Stimulated activated CD8-positive, alpha-beta memory T cell treated with anti-CD3 and anti-CD28 coated beads, Interleukin-15, amount 100 ng/mL, for 4 hours (primary cell): ENCODE data around the gene CDKN2A.
A peak's percentile ranks its signal among the peaks of the same experiment; 100 is the strongest.

ENCODE experiments used
- DNase-seq, 2 donors: peaks; one replicate each; pipeline ENCODE4 v3.0.0-alpha.2; 2020; ENCODE audit warnings: low read depth in 2 of 2

The CDKN2A gene

GRCh38 chr9:22005702-22006606, 11.8 kb upstream of the CDKN2A start:
- DNase-seq, result no peak

DNA sequence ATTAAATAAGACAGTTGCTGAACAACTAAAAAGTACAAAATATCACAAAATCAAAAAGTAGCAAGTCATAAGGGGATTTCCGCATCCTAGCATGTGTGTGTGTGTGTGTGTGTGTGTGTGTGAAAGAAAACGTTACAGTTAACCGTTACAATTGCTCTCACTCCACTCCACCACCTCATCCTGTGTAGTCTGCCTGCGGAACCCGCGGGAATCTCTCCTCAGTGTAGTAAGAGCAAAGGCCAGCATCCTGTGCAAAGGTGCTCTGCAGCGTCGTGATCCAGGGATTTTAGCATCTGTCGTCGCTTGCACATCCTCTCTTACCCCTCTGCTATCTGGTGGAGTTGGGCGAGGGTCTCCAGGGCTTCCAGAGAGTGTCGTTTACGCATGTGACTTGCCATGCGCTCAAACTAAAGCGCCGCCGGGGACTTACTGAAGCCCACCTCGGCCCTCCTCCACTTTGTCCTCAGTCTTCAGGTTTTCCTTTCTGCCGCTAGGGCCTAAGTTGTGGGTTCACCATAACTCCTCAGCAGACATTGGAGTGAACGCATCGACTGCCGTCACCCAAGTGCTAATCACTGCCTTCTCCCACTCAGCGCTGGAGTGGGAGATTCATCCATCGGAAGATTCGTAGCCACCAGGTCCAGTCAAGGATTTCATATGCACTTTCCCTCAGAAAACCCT, 11.0 kb upstream of the CDKN2A start:
- no peak for DNase-seq

GRCh38 chr9:22002038-22002437, 7.8 kb upstream of the CDKN2A start:
- DNase-seq, result no peak

GRCh38 chr9:21998026-21998425, 3.8 kb upstream of the CDKN2A start:
- DNase-seq, result no peak

GRCh38 chr9:21997480-21997879, 3.3 kb upstream of the CDKN2A start:
- DNase-seq, result no peak

GRCh38 chr9:21996858-21997257, 2.7 kb upstream of the CDKN2A start:
- DNase-seq, result no peak

- DNase-seq, result no peak
Observed at GRCh38 chr9:21996438-21996837, 2.2 kb upstream of the CDKN2A start.

- no peak for DNase-seq
Observed at GRCh38 chr9:21995666-21996398, 1.6 kb upstream of the CDKN2A start.

DNA sequence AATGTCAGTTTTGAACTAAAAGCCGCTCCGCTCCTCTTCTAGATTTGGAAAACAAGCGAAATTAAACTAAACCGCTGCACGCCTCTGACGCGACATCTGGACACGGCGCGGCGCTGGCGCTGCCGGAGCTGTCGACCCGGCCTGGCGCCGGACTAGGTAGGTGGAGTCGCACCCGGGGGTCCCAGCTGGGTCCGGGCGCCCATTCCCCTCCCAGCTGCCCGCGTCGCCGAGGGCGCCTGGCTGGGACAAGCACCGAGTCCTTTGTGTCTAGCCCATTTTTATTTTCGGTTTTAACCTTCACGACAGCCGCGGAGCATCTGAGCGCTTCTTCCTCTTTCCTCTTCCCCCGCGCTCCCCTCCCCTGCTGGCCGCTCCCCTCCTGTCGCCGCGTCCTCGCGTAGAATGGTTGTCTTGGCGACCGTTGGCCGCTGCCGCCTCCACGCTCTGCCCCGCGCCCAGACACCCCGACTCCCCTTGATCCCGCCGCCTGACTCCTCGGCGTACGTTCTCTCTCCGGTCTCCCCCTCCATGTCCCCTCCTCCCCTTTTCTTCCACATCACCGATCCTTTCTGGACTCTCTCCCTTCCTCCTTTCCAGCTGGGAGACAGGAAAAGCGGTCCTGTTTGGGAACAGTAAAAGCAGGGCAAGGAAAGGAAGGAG, 944 bp upstream of the CDKN2A start:
- DNase-seq, result peak; percentile 51 to 56

DNA sequence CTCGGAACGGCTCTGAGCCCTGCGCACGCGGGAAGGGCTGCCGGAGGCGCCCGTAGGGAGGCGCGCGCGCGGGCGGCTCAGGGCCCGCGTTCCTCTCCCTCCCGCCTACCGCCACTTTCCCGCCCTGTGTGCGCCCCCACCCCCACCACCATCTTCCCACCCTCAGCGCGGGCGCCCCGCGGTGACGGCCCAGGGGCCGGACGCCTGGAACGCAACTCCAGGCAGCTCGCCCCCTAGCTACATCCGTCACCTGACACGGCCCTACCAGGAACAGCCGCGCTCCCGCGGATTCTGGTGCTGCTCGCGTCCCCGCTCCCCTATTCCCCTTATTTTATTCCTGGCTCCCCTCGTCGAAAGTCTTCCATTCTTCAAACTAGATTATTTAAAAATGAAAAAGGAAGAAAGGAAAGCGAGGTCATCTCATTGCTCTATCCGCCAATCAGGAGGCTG, 389 bp upstream of the CDKN2A start, which contains the start of gene CDKN2B-AS1:
TSS of gene CDKN2B-AS1 (plus strand) at position 236 of the 450 bp plus-strand sequence.
- DNase-seq, result no peak

- DNase-seq, result no peak
Observed at GRCh38 chr9:21993007-21993406, 1.2 kb downstream of the CDKN2A start.

- no peak for DNase-seq
Observed at GRCh38 chr9:21991072-21991959, 2.9 kb downstream of the CDKN2A start.

- no peak for DNase-seq
Observed at GRCh38 chr9:21989440-21990189, 4.6 kb downstream of the CDKN2A start.

- DNase-seq, result no peak
Observed at GRCh38 chr9:21988056-21988990, 5.9 kb downstream of the CDKN2A start.

DNA sequence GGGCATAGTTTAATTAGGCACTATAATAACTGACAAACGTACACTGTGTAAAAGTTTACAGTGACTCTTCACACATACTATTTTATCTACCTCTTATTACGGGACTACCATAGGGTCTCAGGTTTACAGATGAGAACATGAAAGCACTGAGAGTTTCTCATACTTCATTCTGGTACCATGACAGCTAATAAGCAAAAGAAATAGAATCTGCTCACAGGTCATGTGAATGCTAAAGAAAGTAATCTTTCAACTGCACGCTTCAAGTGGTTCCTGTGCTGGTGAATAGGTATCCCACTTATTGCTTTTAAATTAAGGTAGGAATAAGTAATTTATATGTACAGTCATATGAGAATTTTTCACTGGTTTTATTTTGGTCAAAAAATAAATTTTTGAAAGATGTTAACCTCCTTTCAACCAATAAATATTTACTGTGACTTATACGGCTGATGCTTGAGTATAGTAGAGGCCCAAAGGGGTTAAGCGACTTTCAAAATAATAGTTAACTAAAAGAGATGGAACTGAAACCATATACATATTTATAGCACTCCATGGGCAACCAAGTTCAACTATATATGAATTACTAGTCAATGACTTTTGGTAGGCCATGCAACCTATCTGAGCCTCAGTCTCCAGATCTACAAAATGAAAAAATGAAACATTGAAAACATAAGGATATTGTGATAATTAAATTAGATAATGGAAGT, 8.1 kb downstream of the CDKN2A start:
- DNase-seq, result no peak

DNA sequence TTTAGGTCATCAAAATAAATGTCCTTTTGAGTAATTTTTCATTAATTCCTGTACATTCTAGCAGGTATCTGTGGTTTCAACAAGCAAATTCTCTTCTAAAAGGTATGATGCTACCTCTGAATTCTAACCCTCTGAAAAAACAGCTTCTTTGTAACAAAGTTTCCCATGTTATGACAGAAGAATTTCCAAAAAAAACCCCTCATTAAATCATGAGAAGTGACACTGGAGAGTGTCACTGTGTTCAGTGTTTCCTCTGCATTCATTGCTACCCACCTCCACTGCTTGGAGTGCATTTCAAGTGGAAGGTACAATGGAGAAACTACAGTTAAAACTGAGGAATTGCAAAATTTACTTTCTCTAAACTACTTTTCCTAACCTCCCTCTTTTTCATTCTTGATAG, 10.1 kb downstream of the CDKN2A start:
- DNase-seq, result no peak

- no peak for DNase-seq
Observed at GRCh38 chr9:21983561-21983935, 10.6 kb downstream of the CDKN2A start.

- no peak for DNase-seq
Observed at GRCh38 chr9:21982861-21983560, 11.2 kb downstream of the CDKN2A start.
